ENCODE results near the gene PTPRE. TPM values are rescaled to one million over a fixed set of nuclear protein-coding genes. Genes with fewer than 3 reads are reported as not detected.

PTPRE gene
- total RNA-seq, 1 experiment from 2014 or later: 1.5 TPM

DNA sequence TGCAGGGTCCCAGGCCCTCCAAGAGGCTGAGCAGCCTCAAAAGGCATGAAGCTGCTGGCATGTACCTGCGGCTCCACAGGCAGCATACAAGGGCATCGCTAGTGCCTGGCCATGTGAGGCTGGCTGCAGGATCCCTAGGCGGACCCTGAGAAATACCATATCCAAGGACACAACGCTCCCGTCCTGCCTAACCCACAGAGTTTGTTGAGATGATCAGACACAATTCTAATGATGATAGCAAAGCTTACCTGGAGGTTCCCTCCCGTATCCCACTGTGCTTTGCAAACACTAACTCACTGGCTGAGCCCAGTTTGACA, 31.5 kb upstream of the PTPRE start:
- no peaks in the 10 kb centered on the region for H3K36me3 ChIP-seq

DNA sequence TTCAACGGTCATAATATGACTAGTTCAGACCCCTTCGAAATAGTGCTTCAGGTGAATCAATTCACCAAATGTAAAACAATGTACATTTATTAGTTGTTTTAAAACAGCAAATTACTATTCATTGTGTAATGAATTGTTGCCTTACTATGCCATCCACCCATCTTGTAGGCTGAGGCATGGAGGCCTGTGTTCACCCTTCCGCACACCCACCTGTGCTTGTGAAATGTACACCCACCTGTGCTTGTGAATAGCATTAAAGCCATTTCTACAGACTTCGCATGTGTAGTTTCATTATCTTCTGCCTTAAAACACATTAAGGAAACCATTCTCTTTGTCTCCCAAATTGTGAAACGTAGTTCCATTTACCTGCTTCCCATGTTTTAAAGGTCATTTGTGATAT, 31.0 kb upstream of the PTPRE start:
- Histone ChIP-seq H3K4me1 (replicated peaks) (no peaks in the 10 kb centered on the region), H3K27ac (no peak overlapping the region)

More for the DNA sequence above, 31.5 kb upstream of the PTPRE start:
- H3K4me3 ChIP-seq: no peak overlapping the region
- H3K27ac ChIP-seq: no peak overlapping the region
- no peaks in the 10 kb centered on the region for H3K4me1 ChIP-seq (replicated peaks)
- no peaks in the 10 kb centered on the region for H3K9me3 ChIP-seq (replicated peaks)
- 0 out of 2 replicates have a peak, but pooled peaks cover 3% of the 10 kb centered on the region for H3K27me3 ChIP-seq (replicated peaks)
- DNase-seq (ENCODE audit: low read depth in 1 of 2, low spot score in 2 of 2): no peak

DNA sequence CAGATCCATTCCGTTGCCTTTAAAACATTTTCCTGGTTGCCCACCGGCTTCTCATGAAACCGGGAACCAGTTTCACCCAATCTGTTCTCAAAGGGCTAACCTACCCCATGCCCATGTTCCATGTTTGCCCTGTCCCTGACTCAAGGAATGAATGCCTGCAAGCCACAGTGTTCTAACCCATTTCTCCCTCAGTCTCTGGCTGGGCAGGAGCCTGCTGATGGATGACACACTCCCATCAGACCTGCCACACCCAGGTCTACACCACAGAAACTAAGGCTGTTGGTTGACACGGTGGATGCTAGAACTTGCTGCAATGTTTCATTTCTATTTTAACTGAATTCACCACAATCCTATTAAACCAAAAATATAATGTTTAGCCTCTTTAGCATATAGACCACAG, 29.8 kb upstream of the PTPRE start:
- Histone ChIP-seq H3K27me3 (replicated peaks) (0 out of 2 replicates have a peak, but pooled peaks cover 3% of the 10 kb centered on the region), H3K9me3 (replicated peaks) (no peaks in the 10 kb centered on the region), H3K4me3 (no peak overlapping the region), H3K4me1 (replicated peaks) (no peaks in the 10 kb centered on the region), H3K36me3 (no peaks in the 10 kb centered on the region), H3K27ac (no peak overlapping the region)
- no peak for DNase-seq (ENCODE audit: low read depth in 1 of 2, low spot score in 2 of 2)

More for the DNA sequence above, 31.0 kb upstream of the PTPRE start:
- 0 out of 2 replicates have a peak, but pooled peaks cover 3% of the 10 kb centered on the region for H3K27me3 ChIP-seq (replicated peaks)
- DNase-seq (ENCODE audit: low read depth in 1 of 2, low spot score in 2 of 2): no peak
- H3K36me3 ChIP-seq: no peaks in the 10 kb centered on the region
- H3K4me3 ChIP-seq: no peak overlapping the region
- H3K9me3 ChIP-seq (replicated peaks): no peaks in the 10 kb centered on the region

DNA sequence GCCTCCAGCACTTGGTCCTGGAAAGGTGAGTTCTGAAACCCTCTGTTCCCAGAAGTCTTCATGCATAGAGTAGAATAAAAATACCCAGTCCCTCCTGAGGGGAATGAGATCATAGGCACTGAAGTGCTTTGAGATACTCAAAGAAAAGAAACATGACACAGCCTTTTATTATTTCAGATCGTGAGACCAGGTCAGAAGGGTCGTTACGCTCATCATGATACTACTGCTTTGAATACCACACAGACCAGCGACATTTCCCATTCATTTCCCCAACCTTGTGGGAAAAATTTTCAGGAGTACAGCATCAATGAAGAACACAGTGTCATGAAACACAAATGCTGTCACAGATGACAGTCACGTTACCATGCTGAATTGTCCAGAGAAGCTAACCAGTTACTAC, 29.2 kb upstream of the PTPRE start:
- DNase-seq (ENCODE audit: low read depth in 1 of 2, low spot score in 2 of 2): no peak
- H3K27ac ChIP-seq: no peak overlapping the region
- H3K4me3 ChIP-seq: no peak overlapping the region
- H3K9me3 ChIP-seq (replicated peaks): no peaks in the 10 kb centered on the region
- H3K36me3 ChIP-seq: no peaks in the 10 kb centered on the region
- H3K4me1 ChIP-seq (replicated peaks): no peaks in the 10 kb centered on the region
- H3K27me3 ChIP-seq (replicated peaks): 0 out of 2 replicates have a peak, but pooled peaks cover 3% of the 10 kb centered on the region

DNA sequence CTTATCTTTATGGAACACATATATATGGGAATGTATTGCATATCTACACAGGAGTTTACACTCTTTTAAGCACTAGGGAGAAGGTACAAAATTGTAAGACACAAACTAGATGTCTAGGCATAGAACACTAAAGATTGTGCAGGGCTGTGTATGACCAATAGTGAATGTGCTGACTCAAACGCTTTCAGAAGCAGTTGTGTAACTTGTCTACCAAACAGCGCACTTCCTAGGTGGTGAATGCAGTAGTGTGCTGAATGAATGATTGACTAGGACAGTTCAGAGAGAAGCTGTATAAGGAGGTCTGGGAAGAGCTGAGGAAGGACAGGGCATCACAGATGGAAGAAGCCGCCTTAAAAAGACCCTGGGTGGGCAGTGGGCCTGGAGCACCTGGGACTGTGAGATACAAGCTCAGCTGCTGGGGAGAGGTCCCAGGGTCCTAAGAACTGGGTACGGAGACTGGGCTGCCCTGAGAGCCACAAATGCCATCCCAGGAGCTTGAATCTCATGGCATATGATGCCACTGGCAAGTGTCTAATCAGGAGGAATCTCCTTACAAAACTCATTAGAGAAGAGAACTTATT, 28.3 kb upstream of the PTPRE start:
- H3K4me1 ChIP-seq (replicated peaks): no peaks in the 10 kb centered on the region
- H3K27me3 ChIP-seq (replicated peaks): 0 out of 2 replicates have a peak, but pooled peaks cover 3% of the 10 kb centered on the region
- H3K36me3 ChIP-seq: no peaks in the 10 kb centered on the region
- H3K27ac ChIP-seq: no peak overlapping the region
- H3K9me3 ChIP-seq (replicated peaks): no peaks in the 10 kb centered on the region
- DNase-seq (ENCODE audit: low read depth in 1 of 2, low spot score in 2 of 2): no peak
- no peak overlapping the region for H3K4me3 ChIP-seq

DNA sequence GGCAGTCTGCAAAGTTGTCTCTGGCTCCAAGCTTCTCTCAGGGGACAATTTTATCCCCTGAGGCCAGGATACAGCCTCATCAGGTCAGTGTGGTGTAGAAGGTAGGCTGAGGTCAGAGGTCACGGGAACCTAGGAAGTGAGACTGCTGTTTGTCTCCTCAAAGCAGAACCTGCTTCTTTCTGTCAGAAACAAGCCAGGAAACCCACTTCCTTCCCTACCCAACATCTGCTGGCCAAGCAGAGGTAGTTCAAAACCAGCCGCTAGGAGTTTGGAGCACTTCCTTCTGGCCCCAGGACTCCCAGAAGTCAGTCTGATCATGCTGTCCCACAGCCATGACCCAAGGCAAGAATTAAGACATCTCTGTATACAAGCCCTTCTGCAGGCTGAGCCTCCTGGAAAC, 26.3 kb upstream of the PTPRE start:
- Histone ChIP-seq H3K36me3 (no peaks in the 10 kb centered on the region), H3K9me3 (replicated peaks) (no peaks in the 10 kb centered on the region), H3K4me3 (no peak overlapping the region), H3K27me3 (replicated peaks) (0 out of 2 replicates have a peak, but pooled peaks cover 3% of the 10 kb centered on the region), H3K4me1 (replicated peaks) (no peaks in the 10 kb centered on the region), H3K27ac (no peak overlapping the region)
- no peak for DNase-seq (ENCODE audit: low read depth in 1 of 2, low spot score in 2 of 2)

DNA sequence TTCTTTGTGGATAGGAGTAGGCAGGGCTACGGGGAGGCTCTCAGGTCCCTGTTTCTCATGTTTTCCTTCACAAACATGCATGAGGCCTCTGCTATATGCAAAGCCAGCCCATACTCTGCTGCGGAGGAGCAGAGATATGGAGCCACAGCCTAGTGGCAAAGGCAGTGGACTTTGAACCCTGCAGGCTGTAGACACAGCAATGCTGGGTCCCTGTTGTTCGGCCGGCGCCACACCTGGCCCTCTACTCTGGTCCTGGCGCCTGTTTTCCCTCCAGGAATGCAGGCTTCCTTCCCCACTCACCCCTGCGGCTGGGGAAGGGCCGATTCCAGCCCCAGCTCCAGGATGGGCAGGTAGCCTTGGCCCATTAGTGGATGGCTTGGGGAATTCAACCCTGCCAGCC, 25.6 kb upstream of the PTPRE start:
- H3K4me1 ChIP-seq (replicated peaks): no peaks in the 10 kb centered on the region
- no peak for DNase-seq (ENCODE audit: low read depth in 1 of 2, low spot score in 2 of 2)

DNA sequence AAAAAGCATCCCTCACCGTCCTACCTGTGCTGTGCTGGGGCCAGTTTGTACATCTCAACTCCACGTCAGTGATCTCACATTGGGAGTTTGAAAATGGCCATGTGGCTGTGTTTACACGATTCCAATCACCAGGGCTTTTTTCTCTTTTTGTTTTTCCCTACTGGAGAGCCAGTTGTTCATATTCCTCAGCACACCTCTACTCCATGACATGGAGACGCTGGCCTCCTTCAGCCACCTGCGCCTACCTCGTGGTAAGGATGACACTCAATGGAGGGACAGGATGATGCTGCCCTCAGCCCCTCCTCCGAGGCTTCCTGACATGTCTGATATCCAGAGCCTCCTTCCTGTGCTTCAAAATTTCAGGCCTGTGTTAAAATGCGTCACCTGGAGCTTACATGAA, 24.5 kb upstream of the PTPRE start:
- DNase-seq (ENCODE audit: low read depth in 1 of 2, low spot score in 2 of 2): no peak
- no peak overlapping the region for H3K4me3 ChIP-seq
- no peaks in the 10 kb centered on the region for H3K36me3 ChIP-seq
- H3K27me3 ChIP-seq (replicated peaks): no peaks in the 10 kb centered on the region
- no peak overlapping the region for H3K27ac ChIP-seq
- no peaks in the 10 kb centered on the region for H3K4me1 ChIP-seq (replicated peaks)
- H3K9me3 ChIP-seq (replicated peaks): no peaks in the 10 kb centered on the region

More for the DNA sequence above, 25.6 kb upstream of the PTPRE start:
- H3K36me3 ChIP-seq: no peaks in the 10 kb centered on the region
- H3K4me3 ChIP-seq: no peak overlapping the region
- H3K27ac ChIP-seq: no peak overlapping the region
- 0 out of 2 replicates have a peak, but pooled peaks cover 1% of the 10 kb centered on the region for H3K27me3 ChIP-seq (replicated peaks)
- H3K9me3 ChIP-seq (replicated peaks): no peaks in the 10 kb centered on the region

DNA sequence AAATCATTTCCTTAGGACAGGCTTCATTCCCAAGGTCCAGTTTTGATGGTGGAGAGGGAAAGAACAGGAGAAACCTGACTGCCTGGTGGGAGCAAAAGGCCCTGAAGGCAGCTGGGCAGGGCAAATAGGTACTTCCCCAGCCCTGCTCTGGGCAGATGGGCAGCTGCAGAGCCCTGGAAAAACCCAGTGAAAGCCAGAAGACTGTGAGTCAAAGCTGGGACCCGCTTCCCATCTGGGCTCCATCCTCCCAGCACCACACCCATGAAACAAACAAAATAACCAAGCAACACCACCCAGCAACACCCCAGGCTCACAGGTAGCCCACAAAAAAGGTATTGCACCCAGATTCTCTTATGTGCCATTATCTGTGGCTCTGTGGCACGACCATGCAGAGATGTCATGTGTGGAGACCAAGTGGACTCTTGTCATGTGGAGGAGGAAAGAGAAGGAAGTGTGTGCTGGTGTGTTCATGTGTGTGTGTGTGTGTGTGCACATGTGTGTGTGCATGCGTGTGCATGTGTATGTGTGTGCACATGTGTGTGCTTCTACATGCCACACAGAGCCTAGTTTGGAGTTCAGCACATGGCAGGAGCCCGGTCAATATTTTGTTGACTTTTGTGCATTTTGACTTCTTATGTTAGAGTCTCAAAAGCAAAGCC, 24.0 kb upstream of the PTPRE start:
- Histone ChIP-seq H3K36me3 (no peaks in the 10 kb centered on the region), H3K9me3 (replicated peaks) (no peaks in the 10 kb centered on the region), H3K27me3 (replicated peaks) (no peaks in the 10 kb centered on the region), H3K4me3 (no peak overlapping the region), H3K27ac (no peak overlapping the region), H3K4me1 (replicated peaks) (no peaks in the 10 kb centered on the region)
- no peak for DNase-seq (ENCODE audit: low read depth in 1 of 2, low spot score in 2 of 2)

DNA sequence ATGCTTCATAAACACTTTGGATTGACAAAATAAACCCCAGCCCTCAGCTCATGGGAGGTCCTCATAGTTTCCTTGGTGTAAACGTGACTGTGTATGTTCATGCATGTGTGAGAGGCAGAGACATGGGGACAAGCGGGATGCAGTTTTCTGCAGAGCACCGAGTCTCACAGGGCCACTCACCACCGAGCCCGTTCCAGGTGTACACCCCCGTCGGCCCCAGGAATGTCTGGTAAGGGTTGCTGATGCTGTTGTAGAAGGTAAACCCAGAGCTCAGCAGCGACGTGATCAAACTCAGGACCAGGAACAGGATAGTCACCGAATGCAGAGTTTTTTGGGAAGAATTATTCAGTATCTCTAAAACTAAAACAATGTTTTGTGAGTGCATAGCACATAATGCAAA, 23.4 kb upstream of the PTPRE start:
- Histone ChIP-seq H3K9me3 (replicated peaks) (no peaks in the 10 kb centered on the region), H3K27ac (no peak overlapping the region), H3K4me1 (replicated peaks) (no peaks in the 10 kb centered on the region), H3K36me3 (no peaks in the 10 kb centered on the region), H3K27me3 (replicated peaks) (no peaks in the 10 kb centered on the region), H3K4me3 (no peak overlapping the region)
- no peak for DNase-seq (ENCODE audit: low read depth in 1 of 2, low spot score in 2 of 2)

DNA sequence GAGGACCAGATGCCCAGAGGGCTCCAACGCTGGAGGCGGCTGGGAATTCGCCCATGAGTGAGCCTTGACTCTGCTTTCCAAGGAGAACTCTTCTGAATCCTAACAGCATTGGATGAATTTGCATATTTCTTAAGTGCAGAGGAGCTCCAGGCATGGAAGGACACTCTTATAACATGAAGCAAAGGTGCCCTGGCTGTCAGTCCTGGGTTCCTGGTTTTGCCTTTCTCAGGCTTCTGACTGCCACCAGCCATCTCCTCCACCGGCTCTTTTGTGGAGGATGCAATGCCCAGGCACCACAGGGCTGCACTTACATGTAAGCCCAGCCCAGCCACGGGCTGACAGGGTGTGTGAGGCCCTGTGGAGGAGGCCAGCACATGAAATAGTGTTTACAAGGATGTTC, 22.4 kb upstream of the PTPRE start:
- H3K4me3 ChIP-seq: no peak overlapping the region
- no peaks in the 10 kb centered on the region for H3K36me3 ChIP-seq

DNA sequence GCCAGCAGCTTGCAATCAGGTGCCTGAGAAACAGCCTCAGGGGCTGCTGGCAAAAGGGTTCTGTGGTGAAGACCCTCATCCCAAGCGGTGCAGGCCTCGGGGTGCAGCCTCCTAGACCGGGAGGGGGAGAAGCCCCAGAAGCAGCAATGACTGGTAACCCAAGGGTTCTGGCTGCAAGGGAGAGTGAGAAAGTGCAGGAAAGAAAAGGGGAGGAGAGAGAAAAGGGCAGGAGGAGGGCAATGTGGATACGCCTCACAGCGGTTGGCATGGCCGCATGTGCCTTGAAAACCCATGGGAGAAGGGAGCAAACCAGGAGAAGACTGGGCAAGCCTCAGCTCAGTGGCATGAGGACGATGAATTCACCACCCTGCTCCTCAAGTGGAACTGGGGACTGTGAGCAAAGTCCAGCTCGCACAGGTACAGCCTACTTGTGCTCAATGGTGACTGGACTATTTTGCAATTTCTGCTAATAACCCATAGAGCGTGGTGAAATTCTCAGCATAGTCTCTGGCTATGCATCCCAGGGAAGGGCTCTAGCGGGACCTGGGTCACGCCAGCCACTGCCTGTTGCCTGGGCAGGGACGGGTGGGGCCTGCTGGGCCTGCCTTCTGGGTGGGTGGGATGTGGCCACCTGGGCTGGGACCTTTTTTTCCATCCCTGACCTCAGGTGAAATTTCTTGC, 20.4 kb upstream of the PTPRE start:
- Histone ChIP-seq H3K27ac (no peak overlapping the region), H3K4me1 (replicated peaks) (peaks cover 11% of the 10 kb centered on the region), H3K36me3 (no peaks in the 10 kb centered on the region), H3K27me3 (replicated peaks) (peaks cover 3% of the 10 kb centered on the region; the same call in 1 of the 2 replicates), H3K9me3 (replicated peaks) (no peaks in the 10 kb centered on the region), H3K4me3 (no peak overlapping the region)
- no peak for DNase-seq (ENCODE audit: low read depth in 1 of 2, low spot score in 2 of 2)

More for the DNA sequence above, 22.4 kb upstream of the PTPRE start:
- Histone ChIP-seq H3K27me3 (replicated peaks) (no peaks in the 10 kb centered on the region), H3K4me1 (replicated peaks) (peaks cover 6% of the 10 kb centered on the region), H3K9me3 (replicated peaks) (no peaks in the 10 kb centered on the region), H3K27ac (no peak overlapping the region)
- no peak for DNase-seq (ENCODE audit: low read depth in 1 of 2, low spot score in 2 of 2)

DNA sequence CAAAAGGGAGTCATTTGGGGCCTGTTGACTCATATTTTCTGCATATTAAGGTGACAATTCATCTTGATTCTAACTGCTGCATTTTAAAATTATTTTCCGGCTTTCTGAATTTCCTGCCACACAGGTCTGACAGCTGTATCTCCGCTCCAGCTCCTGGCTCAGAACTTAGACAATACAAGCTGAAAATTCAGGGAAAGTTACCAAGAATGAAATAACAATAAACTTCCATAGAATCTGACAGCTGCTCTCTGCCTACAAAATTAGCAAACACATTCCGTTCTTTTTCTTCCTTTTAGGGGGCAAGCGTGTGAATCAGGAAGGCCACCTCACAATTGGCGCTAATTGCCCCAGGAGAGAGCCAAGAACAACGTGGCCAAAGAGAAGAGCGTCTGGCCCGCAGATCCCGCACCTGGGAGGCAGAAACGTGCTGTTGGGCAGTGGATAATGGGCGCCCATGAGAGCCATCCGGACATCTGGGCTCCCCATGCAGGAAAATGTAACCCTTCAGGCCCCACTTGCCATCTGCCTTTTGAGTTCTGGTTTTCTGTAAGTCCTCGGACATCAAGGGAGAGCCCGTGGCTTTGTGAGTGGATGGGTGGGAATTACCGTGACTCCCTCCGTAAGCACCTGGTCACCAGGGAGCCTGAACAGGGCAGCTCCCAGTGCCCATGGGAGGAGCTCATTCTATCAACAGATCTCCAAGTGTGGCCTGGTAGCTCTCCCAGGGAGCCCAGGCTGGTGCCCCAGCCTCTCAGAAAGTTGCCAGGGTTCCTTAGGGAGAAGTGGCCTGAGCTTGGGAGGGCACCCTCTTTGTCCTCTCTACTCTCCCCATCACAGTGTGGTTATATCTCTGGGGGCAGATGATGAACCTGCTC, 19.1 kb upstream of the PTPRE start:
- Histone ChIP-seq H3K27me3 (replicated peaks) (peaks cover 5% of the 10 kb centered on the region), H3K9me3 (replicated peaks) (no peaks in the 10 kb centered on the region), H3K27ac (no peak overlapping the region), H3K4me3 (no peak overlapping the region), H3K36me3 (no peaks in the 10 kb centered on the region), H3K4me1 (replicated peaks) (peaks cover 11% of the 10 kb centered on the region)
- no peak for DNase-seq (ENCODE audit: low read depth in 1 of 2, low spot score in 2 of 2)
